Measurements from ENCODE around the gene ZNF831. TPM values are rescaled to one million over a fixed set of nuclear protein-coding genes. Genes with fewer than 3 reads are reported as not detected.
A peak's percentile ranks its signal among the peaks of the same experiment; 100 is the strongest.

Gene ZNF831
- 3.2 and 4.0 TPM in 2 replicates for total RNA-seq

DNA sequence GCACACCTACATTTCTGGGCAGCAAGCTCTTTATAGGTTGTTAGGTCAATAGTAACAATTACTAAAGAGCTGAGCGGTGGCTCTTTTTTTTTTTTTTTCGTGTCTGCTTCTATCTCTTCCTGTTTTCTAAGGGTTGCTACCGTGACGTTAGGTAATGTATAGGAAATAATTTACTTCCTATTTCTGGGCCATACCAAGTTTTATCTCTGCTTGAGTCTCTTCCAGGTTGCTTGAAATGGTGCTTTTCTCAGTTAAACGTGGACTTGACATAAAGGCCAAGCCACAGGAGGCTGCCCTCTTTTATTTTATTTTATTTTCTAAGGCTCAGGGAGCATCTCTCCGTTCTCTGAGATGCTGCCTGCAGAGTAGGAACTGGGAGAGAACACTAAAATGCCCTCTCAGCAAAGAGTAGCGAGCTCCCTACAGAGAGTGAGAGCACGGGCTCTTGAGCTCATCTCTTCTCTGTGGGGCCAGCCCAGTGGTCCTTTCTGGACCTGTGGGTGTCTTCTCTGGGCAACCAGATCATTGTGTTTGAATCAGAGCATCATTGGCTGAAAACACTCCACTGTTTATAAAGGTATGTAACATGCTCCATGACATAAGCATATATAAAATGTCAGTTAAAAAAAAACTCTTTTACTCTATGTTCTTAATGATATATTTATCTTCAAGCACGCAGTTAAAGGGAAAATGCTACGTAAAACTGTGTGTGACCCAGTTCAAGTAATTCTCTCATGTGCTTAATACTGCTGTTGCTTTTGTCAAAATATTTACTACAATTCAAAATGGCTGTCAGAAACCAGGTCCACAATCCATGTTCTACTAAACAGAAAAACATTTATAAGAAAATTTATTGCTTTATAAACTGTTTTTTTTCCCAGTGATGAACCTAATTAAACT lies at the start of gene ZNF831:
Gene ZNF831 (plus strand): TSS at position 191 of the 900 bp plus-strand sequence. CDS start 27,199 bp downstream, outside the sequence.
- ATAC-seq (ENCODE audit: low read depth) (peak; percentile 59), DNase-seq (no peak)
- peak within 1 kb of the TSS; percentile 92 for H3K27ac Mint-ChIP-seq
- POLR2A ChIA-PET: interaction anchor here (0.6 to 3.4 kb wide), 7 partner anchors 14 to 132 kb away, joined by 3 to 64 read pairs (median 4); partner anchors contain the start of gene ATP5F1E
- H3K36me3 Mint-ChIP-seq (ENCODE audit: low read depth): peaks cover 2% of the 10 kb centered on the region
- intact Hi-C loops (cut with micrococcal nuclease): loop anchor here (1.0 to 10.0 kb wide), 7 partner anchors 13 to 1769 kb away; partner anchors contain the start of genes CTSZ, RBM38 and STX16
- CTCF ChIA-PET: interaction anchor here (0.7 to 1.3 kb wide), 4 partner anchors 41 to 76 kb away, joined by 3 to 6 read pairs (median 4); no protein-coding TSS in a partner anchor
- H3K4me1 Mint-ChIP-seq: peaks cover 81% of the 10 kb centered on the region
- no peaks in the 10 kb centered on the region for H3K9me3 Mint-ChIP-seq
- H3K27me3 Mint-ChIP-seq: no peaks in the 10 kb centered on the region
- H3K4me3 Mint-ChIP-seq: peak within 1 kb of the TSS; percentile 81
- TF ChIP-seq, protein P1, sequence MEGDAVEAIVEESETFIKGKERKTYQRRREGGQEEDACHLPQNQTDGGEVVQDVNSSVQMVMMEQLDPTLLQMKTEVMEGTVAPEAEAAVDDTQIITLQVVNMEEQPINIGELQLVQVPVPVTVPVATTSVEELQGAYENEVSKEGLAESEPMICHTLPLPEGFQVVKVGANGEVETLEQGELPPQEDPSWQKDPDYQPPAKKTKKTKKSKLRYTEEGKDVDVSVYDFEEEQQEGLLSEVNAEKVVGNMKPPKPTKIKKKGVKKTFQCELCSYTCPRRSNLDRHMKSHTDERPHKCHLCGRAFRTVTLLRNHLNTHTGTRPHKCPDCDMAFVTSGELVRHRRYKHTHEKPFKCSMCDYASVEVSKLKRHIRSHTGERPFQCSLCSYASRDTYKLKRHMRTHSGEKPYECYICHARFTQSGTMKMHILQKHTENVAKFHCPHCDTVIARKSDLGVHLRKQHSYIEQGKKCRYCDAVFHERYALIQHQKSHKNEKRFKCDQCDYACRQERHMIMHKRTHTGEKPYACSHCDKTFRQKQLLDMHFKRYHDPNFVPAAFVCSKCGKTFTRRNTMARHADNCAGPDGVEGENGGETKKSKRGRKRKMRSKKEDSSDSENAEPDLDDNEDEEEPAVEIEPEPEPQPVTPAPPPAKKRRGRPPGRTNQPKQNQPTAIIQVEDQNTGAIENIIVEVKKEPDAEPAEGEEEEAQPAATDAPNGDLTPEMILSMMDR (IDR thresholded peaks at IDR 0.05): no peak

DNA sequence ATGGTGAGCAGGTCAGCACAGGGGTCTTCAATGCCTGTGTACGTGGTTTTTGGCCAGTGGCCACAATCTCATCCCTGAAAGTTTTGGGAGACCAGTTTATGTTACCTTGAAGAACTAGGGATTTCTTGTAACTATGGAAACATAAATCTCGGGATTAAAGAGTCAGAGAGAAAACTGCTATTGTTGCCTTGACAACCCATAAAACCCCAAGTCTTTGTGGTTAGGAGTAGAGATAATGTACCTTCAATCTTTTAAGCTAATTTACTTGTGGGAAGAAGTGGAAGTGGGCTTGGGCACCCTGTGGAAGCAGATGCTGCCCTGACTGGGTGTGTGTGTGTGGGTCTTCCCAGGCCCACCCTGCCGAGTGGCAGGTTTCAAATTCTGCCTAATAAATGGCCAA lies 46.1 kb upstream of the ZNF831 start:
- ATAC-seq (ENCODE audit: low read depth): no peak
- POLR2A ChIA-PET: no interaction called here
- Mint-ChIP-seq H3K4me1 (peaks cover 39% of the 10 kb centered on the region), H3K4me3 (no peak overlapping the region), H3K36me3 (ENCODE audit: low read depth) (no peaks in the 10 kb centered on the region), H3K27me3 (no peaks in the 10 kb centered on the region), H3K27ac (no peak overlapping the region), H3K9me3 (no peaks in the 10 kb centered on the region)
- CTCF ChIA-PET: interaction anchor here (0.8 to 1.7 kb wide), 3 partner anchors 29 to 90 kb away, joined by 4 to 5 read pairs (median 5); no protein-coding TSS in a partner anchor
- intact Hi-C loops (cut with micrococcal nuclease): no loop called here
- DNase-seq: no peak
- TF ChIP-seq, protein P1 (IDR thresholded peaks at IDR 0.05): no peak

GRCh38 chr20:59118855-59119254 lies 44.8 kb upstream of the ZNF831 start:
- ChIA-PET POLR2A (interaction anchor here (0.8 kb wide), 1 partner anchor 46 kb away, joined by 3 read pairs; no protein-coding TSS in a partner anchor), CTCF (interaction anchor here (1.5 kb wide), 1 partner anchor 31 kb away, joined by 4 read pairs; no protein-coding TSS in a partner anchor)
- intact Hi-C loops (cut with micrococcal nuclease): no loop called here
- no peak overlapping the region for H3K4me3 Mint-ChIP-seq
- DNase-seq: no peak
- TF ChIP-seq, protein P1 (IDR thresholded peaks at IDR 0.05): no peak
- H3K27ac Mint-ChIP-seq: no peak overlapping the region
- peaks cover 52% of the 10 kb centered on the region for H3K4me1 Mint-ChIP-seq
- ATAC-seq (ENCODE audit: low read depth): no peak
- no peaks in the 10 kb centered on the region for H3K27me3 Mint-ChIP-seq
- H3K9me3 Mint-ChIP-seq: no peaks in the 10 kb centered on the region
- peaks cover 2% of the 10 kb centered on the region for H3K36me3 Mint-ChIP-seq (ENCODE audit: low read depth)

GRCh38 chr20:59120491-59120890 lies 43.1 kb upstream of the ZNF831 start:
- ATAC-seq (ENCODE audit: low read depth): no peak
- peak overlapping the region; percentile 99 for H3K27ac Mint-ChIP-seq
- DNase-seq: no peak
- TF ChIP-seq, protein P1 (IDR thresholded peaks at IDR 0.05): no peak
- CTCF ChIA-PET: interaction anchor here (0.6 to 6.7 kb wide), 2 partner anchors 33 to 87 kb away, joined by 3 to 56 read pairs; no protein-coding TSS in a partner anchor
- intact Hi-C loops (cut with micrococcal nuclease): loop anchor here (10.0 kb wide), 2 partner anchors 1496 to 1726 kb away; partner anchors contain the start of genes RBM38 and ZBP1
- peaks cover 2% of the 10 kb centered on the region for H3K36me3 Mint-ChIP-seq (ENCODE audit: low read depth)
- peak overlapping the region; percentile 54 for H3K4me3 Mint-ChIP-seq
- no peaks in the 10 kb centered on the region for H3K9me3 Mint-ChIP-seq
- H3K27me3 Mint-ChIP-seq: no peaks in the 10 kb centered on the region
- H3K4me1 Mint-ChIP-seq: peaks cover 68% of the 10 kb centered on the region
- POLR2A ChIA-PET: interaction anchor here (0.5 to 6.0 kb wide), 10 partner anchors 15 to 460 kb away, joined by 3 to 64 read pairs (median 3); partner anchors contain the start of gene ZNF831
